A549 (cell line): ENCODE measurements around the gene CD300H.
"Not testable (repeated sequence)": the region's sequence is repeated elsewhere in the genome, so short reads cannot be mapped to it uniquely, and the experiment has no call there.

Experiments used
- CTCF ChIP-seq: fragments of >200 bp; sonication (Bioruptor Twin); formaldehyde crosslinking; IDR thresholded peaks from 3 replicates; pipeline ENCODE4 v1.5.1; 2016
- EP300 ChIP-seq, 2 experiments: fragments of >200 bp; sonication (Bioruptor Twin); formaldehyde crosslinking; IDR thresholded peaks; 2 replicates in 1 of 2; 3 replicates in 1 of 2; pipeline ENCODE4 v1.6.1; 2016 to 2017

GRCh38 chr17:74518413-74518981 is 48.8 kb downstream of the CD300H start:
- TF ChIP-seq CTCF; EP300 (IDR thresholded peaks at IDR 0.05): not testable (repeated sequence)
